Stimulated activated CD4-positive, alpha-beta T cell treated with anti-CD3 and anti-CD28 coated beads, TNF-alpha, amount 100 ng/mL, for 24 hours (primary cell): ENCODE results near the gene GHRL.
A peak's percentile ranks its signal among the peaks of the same experiment; 100 is the strongest.
"Not testable (repeated sequence)": the region's sequence is repeated elsewhere in the genome, so short reads cannot be mapped to it uniquely, and the experiment has no call there.

Experiments
- DNase-seq, 3 experiments: peaks; one replicate each; pipeline ENCODE4 v3.0.0-alpha.2; 2020; ENCODE audit warnings: low read depth in 3 of 3

The GHRL gene

GRCh38 chr3:10299175-10299574, 6.4 kb upstream of the GHRL start:
- no peak for DNase-seq

GRCh38 chr3:10298064-10298463, 5.3 kb upstream of the GHRL start:
- not testable (repeated sequence) for DNase-seq

- no peak for DNase-seq
Measured at GRCh38 chr3:10294030-10294586, 1.4 kb upstream of the GHRL start.

- no peak for DNase-seq
Measured at GRCh38 chr3:10291641-10292040, 1.1 kb downstream of the GHRL start.

- no peak for DNase-seq
Measured at GRCh38 chr3:10290481-10291176, 2.1 kb downstream of the GHRL start.

- DNase-seq, result no peak
Measured at GRCh38 chr3:10289787-10290355, 2.9 kb downstream of the GHRL start.

GRCh38 chr3:10289077-10289476, 3.7 kb downstream of the GHRL start:
- DNase-seq, result no peak

- DNase-seq, result no peak
Measured at GRCh38 chr3:10288575-10288960, 4.2 kb downstream of the GHRL start.

- no peak for DNase-seq
Measured at GRCh38 chr3:10287936-10288574, 4.7 kb downstream of the GHRL start.

GRCh38 chr3:10286596-10287295, 6.0 kb downstream of the GHRL start:
- no peak for DNase-seq

GRCh38 chr3:10286133-10286524, 6.6 kb downstream of the GHRL start:
- DNase-seq, result no peak

- no peak for DNase-seq
Measured at GRCh38 chr3:10285272-10286132, 7.2 kb downstream of the GHRL start.

- DNase-seq, result peak in 1 of 3 experiments; percentile 24
Measured at GRCh38 chr3:10284496-10284895, 8.3 kb downstream of the GHRL start.

GRCh38 chr3:10283638-10284037, 9.1 kb downstream of the GHRL start:
- no peak for DNase-seq

GRCh38 chr3:10281951-10282350, 10.8 kb downstream of the GHRL start:
- DNase-seq, result no peak

- no peak for DNase-seq
Measured at GRCh38 chr3:10280571-10280970, 12.2 kb downstream of the GHRL start.

- DNase-seq, result no peak
Measured at GRCh38 chr3:10280177-10280529, 12.6 kb downstream of the GHRL start.

GRCh38 chr3:10279384-10280176, 13.2 kb downstream of the GHRL start:
- DNase-seq, result no peak

- DNase-seq, result no peak
Measured at GRCh38 chr3:10278501-10278900, 14.2 kb downstream of the GHRL start.

GRCh38 chr3:10277115-10277625, 15.6 kb downstream of the GHRL start:
- no peak for DNase-seq
